Endodermal cell (in vitro differentiated cells): ENCODE data around the gene ELMO3. TPM values are rescaled to one million over a fixed set of nuclear protein-coding genes. Genes with fewer than 3 reads are reported as not detected.

ENCODE experiments used
- DNase-seq: peaks from one replicate; pipeline ENCODE4 v3.0.0-alpha.2; 2017
- H3K27ac ChIP-seq: 2 replicates; pipeline ENCODE4 v1.5.1; 2013; ENCODE audit warnings: mild to moderate bottlenecking, low read depth, low read length, moderate library complexity
- H3K27me3 ChIP-seq: 2 replicates; pipeline ENCODE4 v1.6.1; 2013; ENCODE audit warnings: mild to moderate bottlenecking, low read length, moderate library complexity; ENCODE audit not compliant: insufficient read depth, control insufficient read depth, poor library complexity, severe bottlenecking
- H3K36me3 ChIP-seq: 2 replicates; pipeline ENCODE4 v1.7.0; 2013; ENCODE audit warnings: mild to moderate bottlenecking, low read length, moderate library complexity; ENCODE audit not compliant: control insufficient read depth, insufficient read depth
- H3K4me1 ChIP-seq: one replicate; pipeline ENCODE4 v1.7.0; 2013; ENCODE audit warnings: low read length; ENCODE audit not compliant: control insufficient read depth, insufficient read depth
- H3K4me3 ChIP-seq: 2 replicates; pipeline ENCODE4 v1.5.1; 2013; ENCODE audit warnings: mild to moderate bottlenecking, low read length, moderate library complexity
- H3K9ac ChIP-seq: 2 replicates; pipeline ENCODE4 v1.6.1; 2013; ENCODE audit warnings: mild to moderate bottlenecking, low read length, moderate library complexity; ENCODE audit not compliant: poor library complexity, severe bottlenecking; ENCODE audit errors: extremely low read depth
- H3K9me3 ChIP-seq: 2 replicates; pipeline ENCODE4 v1.6.1; 2013; ENCODE audit warnings: mild to moderate bottlenecking, low read length, moderate library complexity; ENCODE audit not compliant: control insufficient read depth
- H3K27ac Mint-ChIP-seq: 2 replicates; pipeline ENCODE4 v1.8.0; 2020; ENCODE audit warnings: mixed read lengths
- H3K27me3 Mint-ChIP-seq: 2 replicates; pipeline ENCODE4 v1.8.0; 2021; ENCODE audit warnings: mild to moderate bottlenecking, mixed read lengths; ENCODE audit not compliant: insufficient read depth
- H3K36me3 Mint-ChIP-seq: 2 replicates; pipeline ENCODE4 v1.8.0; 2020; ENCODE audit warnings: low read depth, mixed read lengths
- H3K4me1 Mint-ChIP-seq: 2 replicates; pipeline ENCODE4 v1.8.0; 2020; ENCODE audit warnings: mixed read lengths
- H3K4me3 Mint-ChIP-seq: 2 replicates; pipeline ENCODE4 v1.8.0; 2020; ENCODE audit warnings: mild to moderate bottlenecking, moderate library complexity, mixed read lengths
- H3K9me3 Mint-ChIP-seq: 2 replicates; pipeline ENCODE4 v1.8.0; 2020; ENCODE audit warnings: mild to moderate bottlenecking, mixed read lengths
- WGBS, 2 experiments: methylation state at CpG; one replicate each; pipeline versions ENCODE4 v1.1.5 to v1.1.7; 2013; ENCODE audit warnings: missing lambda C conversion rate in 2 of 2, mixed read lengths in 1 of 2; ENCODE audit not compliant: insufficient coverage in 1 of 2, insufficient read length in 1 of 2; 5-methylcytosine and 5-hydroxymethylcytosine counted together
- total RNA-seq, 2 donors: library from RNA; stranded (reverse); fragmentation: NEBNext Ultra II Directional in 1 of 2; extraction: Animal tissue kit (Norgen Biotek cat#: 25700) in 1 of 2; gene quantifications; 2 replicates in 1 of 2; 3 replicates in 1 of 2; pipeline ENCODE4 v1.2.1, GENCODE V29; 2021
- TF ChIP-seq, protein P1 (sequence below): fragments of 200-600 bp; sonication (generic); conservative IDR thresholded peaks from 2 replicates; pipeline ENCODE4 v1.5.0; 2021; ENCODE audit warnings: antibody characterized with exemption, mild to moderate bottlenecking

The ELMO3 gene
- total RNA-seq, 2 donors from 2014 or later = 5.6 to 6.4 TPM

DNA sequence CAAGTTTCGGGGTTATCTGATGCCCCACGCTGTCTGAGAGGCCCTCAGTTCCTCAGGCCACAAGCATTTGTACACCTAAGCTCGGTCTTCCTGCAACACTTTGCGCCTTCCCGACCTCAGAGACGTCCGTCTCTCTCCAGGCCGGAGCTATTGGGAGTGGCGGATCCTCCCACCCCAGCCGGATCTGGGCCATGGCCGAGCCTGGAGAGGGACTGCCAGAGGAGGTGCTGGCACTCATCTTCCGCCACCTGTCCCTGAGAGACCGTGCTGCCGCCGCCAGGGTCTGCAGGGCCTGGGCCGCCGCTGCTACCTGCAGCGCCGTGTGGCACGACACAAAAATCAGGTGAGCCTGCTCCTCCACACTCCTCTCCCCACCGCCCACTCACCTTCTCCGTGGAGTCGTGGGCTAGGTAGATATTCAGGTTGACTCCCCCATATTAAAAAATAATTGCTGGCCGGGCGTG lies 37.3 kb upstream of the ELMO3 start:
- Histone ChIP-seq H3K9me3 (no peaks in the 10 kb centered on the region), H3K27me3 (peaks cover 100% of the 10 kb centered on the region), H3K9ac (no peak overlapping the region), H3K27ac (no peak overlapping the region), H3K36me3 (no peaks in the 10 kb centered on the region), H3K4me3 (peak overlapping the region; percentile 88), H3K4me1 (no peaks in the 10 kb centered on the region)
- Mint-ChIP-seq H3K27me3 (peaks cover 97% of the 10 kb centered on the region), H3K36me3 (no peaks in the 10 kb centered on the region), H3K4me3 (no peak overlapping the region), H3K27ac (no peak overlapping the region), H3K4me1 (no peaks in the 10 kb centered on the region), H3K9me3 (peaks cover 2% of the 10 kb centered on the region)
- DNase-seq = peak; percentile 69
- 33 to 41% methylated on average over 21 to 25 of the region's 25 CpGs for WGBS, 2 experiments
- TF ChIP-seq, protein P1, sequence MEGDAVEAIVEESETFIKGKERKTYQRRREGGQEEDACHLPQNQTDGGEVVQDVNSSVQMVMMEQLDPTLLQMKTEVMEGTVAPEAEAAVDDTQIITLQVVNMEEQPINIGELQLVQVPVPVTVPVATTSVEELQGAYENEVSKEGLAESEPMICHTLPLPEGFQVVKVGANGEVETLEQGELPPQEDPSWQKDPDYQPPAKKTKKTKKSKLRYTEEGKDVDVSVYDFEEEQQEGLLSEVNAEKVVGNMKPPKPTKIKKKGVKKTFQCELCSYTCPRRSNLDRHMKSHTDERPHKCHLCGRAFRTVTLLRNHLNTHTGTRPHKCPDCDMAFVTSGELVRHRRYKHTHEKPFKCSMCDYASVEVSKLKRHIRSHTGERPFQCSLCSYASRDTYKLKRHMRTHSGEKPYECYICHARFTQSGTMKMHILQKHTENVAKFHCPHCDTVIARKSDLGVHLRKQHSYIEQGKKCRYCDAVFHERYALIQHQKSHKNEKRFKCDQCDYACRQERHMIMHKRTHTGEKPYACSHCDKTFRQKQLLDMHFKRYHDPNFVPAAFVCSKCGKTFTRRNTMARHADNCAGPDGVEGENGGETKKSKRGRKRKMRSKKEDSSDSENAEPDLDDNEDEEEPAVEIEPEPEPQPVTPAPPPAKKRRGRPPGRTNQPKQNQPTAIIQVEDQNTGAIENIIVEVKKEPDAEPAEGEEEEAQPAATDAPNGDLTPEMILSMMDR = no peak

DNA sequence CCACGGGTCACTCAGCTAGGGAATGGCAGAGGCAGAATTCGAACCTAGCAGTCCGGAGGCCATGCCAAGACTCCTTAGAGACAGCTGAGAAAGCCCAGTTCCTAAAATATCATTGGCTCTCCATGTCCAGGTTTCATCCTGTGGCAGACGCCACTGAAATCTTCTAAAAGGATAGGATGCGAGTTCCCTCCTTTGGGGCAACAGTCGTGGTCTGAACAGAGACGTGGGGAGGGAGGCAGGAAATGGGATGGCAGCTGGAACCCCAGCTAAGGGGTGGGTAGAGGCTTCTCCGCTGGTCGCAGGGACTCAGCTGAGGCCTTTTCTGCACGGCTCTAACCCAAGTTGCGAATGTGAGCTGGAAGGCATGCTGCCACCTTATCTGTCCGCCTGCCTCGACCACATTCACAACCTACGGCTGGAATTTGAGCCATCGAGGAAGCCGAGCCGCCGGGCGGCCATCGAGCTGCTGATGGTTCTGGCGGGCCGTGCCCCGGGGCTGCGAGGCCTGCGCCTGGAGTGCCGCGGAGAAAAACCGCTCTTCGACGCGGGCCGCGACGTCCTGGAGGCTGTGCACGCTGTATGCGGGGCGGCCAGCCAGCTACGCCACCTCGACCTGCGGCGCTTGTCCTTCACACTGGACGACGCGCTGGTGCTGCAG lies 36.3 kb upstream of the ELMO3 start:
- peak overlapping the region; percentile 66 for H3K4me3 ChIP-seq
- Mint-ChIP-seq H3K27me3 (peaks cover 97% of the 10 kb centered on the region), H3K4me3 (peak overlapping the region; percentile 21), H3K36me3 (no peaks in the 10 kb centered on the region), H3K4me1 (no peaks in the 10 kb centered on the region), H3K9me3 (peaks cover 2% of the 10 kb centered on the region), H3K27ac (no peak overlapping the region)
- H3K36me3 ChIP-seq = no peaks in the 10 kb centered on the region
- TF ChIP-seq, protein P1 = no peak
- H3K4me1 ChIP-seq = no peaks in the 10 kb centered on the region
- no peak overlapping the region for H3K27ac ChIP-seq
- H3K9me3 ChIP-seq = no peaks in the 10 kb centered on the region
- peaks cover 100% of the 10 kb centered on the region for H3K27me3 ChIP-seq
- no peak for DNase-seq
- H3K9ac ChIP-seq = no peak overlapping the region
- WGBS, 2 experiments = 8 to 10% methylated on average over 31 to 44 of the region's 44 CpGs

DNA sequence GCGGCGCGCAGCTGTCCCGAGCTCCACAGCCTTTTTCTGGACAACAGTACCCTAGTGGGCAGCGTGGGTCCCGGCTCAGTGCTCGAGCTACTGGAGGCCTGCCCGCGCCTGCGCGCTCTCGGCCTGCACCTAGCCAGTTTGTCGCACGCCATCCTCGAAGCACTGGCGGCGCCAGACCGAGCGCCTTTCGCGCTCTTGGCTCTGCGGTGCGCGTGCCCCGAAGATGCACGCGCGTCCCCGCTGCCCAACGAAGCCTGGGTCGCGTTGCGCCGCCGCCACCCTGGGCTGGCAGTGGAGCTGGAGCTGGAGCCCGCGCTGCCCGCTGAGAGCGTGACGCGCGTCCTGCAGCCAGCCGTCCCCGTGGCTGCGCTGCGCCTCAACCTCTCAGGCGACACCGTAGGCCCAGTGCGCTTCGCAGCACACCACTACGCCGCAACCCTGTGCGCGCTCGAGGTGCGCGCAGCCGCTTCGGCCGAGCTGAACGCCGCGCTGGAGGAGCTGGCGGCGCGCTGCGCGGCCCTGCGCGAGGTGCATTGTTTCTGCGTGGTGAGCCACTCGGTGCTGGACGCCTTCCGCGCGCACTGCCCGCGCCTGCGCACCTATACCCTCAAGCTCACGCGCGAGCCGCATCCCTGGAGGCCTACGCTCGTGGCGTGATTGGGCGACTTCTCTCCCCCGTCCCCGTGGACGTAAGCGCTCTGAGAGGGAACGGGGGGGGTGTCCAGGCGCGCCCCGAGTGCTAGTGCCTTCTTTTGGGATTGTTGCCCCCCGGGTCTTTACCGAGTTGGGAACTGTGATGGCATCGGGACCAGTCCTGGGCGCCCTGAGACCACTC lies 35.5 kb upstream of the ELMO3 start:
- peaks cover 100% of the 10 kb centered on the region for H3K27me3 ChIP-seq
- H3K4me3 ChIP-seq = peak overlapping the region; percentile 66
- peak overlapping the region; percentile 21 for H3K4me3 Mint-ChIP-seq
- no peak overlapping the region for H3K27ac ChIP-seq
- no peak overlapping the region for H3K27ac Mint-ChIP-seq
- DNase-seq = peak; percentile 82
- no peaks in the 10 kb centered on the region for H3K36me3 ChIP-seq
- peaks cover 97% of the 10 kb centered on the region for H3K27me3 Mint-ChIP-seq
- no peaks in the 10 kb centered on the region for H3K9me3 ChIP-seq
- TF ChIP-seq, protein P1 = no peak
- peaks cover 2% of the 10 kb centered on the region for H3K9me3 Mint-ChIP-seq
- no peak overlapping the region for H3K9ac ChIP-seq
- H3K4me1 Mint-ChIP-seq = no peaks in the 10 kb centered on the region
- H3K36me3 Mint-ChIP-seq = no peaks in the 10 kb centered on the region
- 2 to 3% methylated on average over 43 to 99 of the region's 99 CpGs for WGBS, 2 experiments
- H3K4me1 ChIP-seq = no peaks in the 10 kb centered on the region
